Lower lobe of right lung (tissue), 2 donors: Measurements from ENCODE around the gene GPT2. TPM values are rescaled to one million over a fixed set of nuclear protein-coding genes. Genes with fewer than 3 reads are reported as not detected.

Experiments used
- ATAC-seq, 2 donors: fragments of 200-7000 bp; cut with Tn5 transposase; one replicate each; pipeline ENCODE4 v1.9.1; 2020 to 2022; ENCODE audit warnings: mild to moderate bottlenecking in 2 of 2, moderate library complexity in 2 of 2
- DNase-seq: peaks from one replicate; pipeline ENCODE4 v3.0.0-alpha.2; 2020
- H3K27ac ChIP-seq: fragments of 200-600 bp; one replicate; pipeline ENCODE4 v1.8.0; 2022
- H3K27me3 ChIP-seq: fragments of 200-600 bp; one replicate; pipeline ENCODE4 v1.8.0; 2022; ENCODE audit warnings: low read depth
- H3K36me3 ChIP-seq: fragments of 200-600 bp; one replicate; pipeline ENCODE4 v1.8.0; 2022; ENCODE audit warnings: mild to moderate bottlenecking
- H3K4me1 ChIP-seq: fragments of 200-600 bp; one replicate; pipeline ENCODE4 v1.8.0; 2022
- H3K4me3 ChIP-seq: fragments of 200-600 bp; one replicate; pipeline ENCODE4 v1.8.0; 2022; ENCODE audit warnings: mild to moderate bottlenecking
- H3K9me3 ChIP-seq: fragments of 200-600 bp; one replicate; pipeline ENCODE4 v1.8.0; 2022
- intact Hi-C: fragments of 100-400 bp; cut with DNase I; formaldehyde crosslinking; loops from one replicate; pipeline ENCODE4 v1.11.0; 2022
- total RNA-seq: library from RNA; stranded (reverse); fragmentation: NEBNext Ultra II Directional; extraction: Animal tissue kit (Norgen Biotek cat#: 25700); gene quantifications from one replicate; pipeline ENCODE4 v1.2.1, GENCODE V29; 2021
- TF ChIP-seq, protein P1 (sequence below): fragments of 200-600 bp; IDR thresholded peaks from one replicate; pipeline ENCODE4 v1.8.0; 2022; ENCODE audit warnings: antibody characterized with exemption, mild to moderate bottlenecking
- donor health status: DM: no; HTN: yes; CAD: no; lungs with severe emphysema.

The GPT2 gene
- total RNA-seq, 1 donor from 2014 or later, result 4.8 TPM

DNA sequence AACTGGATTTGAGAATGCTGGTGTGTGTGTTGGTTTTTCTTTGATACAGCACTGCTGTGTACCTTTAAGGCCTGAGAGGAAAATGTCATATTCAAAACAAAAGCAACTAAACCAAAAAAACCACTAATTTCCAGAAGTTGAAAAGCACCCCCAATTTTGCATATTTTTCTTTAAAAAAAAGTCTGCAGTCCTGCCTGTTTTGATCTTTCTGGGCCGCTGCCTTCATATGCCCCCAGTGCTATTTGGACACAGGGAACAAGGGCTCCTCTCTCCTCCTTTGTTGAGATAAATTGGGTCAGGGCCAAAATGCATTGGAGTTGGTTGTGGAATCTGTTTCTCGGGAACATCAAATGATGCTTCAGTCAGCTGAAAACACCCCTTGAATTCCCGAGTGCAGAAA, 26.9 kb downstream of the GPT2 start:
- no peak overlapping the region for H3K27ac ChIP-seq

DNA sequence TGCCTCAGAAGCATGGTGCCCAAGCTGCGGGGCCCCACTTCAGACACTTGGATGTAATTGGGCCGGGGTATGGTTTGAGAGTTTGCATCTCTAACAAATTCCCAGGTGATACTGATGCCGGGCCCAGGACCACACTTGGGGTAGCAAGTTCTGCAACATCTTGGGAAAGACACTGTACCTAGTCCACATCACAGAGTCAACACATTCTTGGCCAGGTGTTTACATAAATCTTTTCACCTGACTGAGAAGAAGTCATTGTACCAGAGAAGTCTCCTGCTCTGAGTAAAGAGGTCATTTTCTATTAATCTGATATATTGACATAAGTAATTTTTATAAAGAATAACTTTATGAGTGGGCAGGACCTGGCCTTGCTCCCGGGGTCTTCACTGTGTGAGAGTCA, 27.5 kb downstream of the GPT2 start:
- no peaks in the 10 kb centered on the region for H3K4me1 ChIP-seq
- no peak overlapping the region for H3K27ac ChIP-seq
- no peak overlapping the region for H3K4me3 ChIP-seq
- intact Hi-C loops, result no loop called here
- H3K36me3 ChIP-seq, result no peaks in the 10 kb centered on the region
- no peaks in the 10 kb centered on the region for H3K9me3 ChIP-seq
- no peak for DNase-seq
- no peak for ATAC-seq
- no peaks in the 10 kb centered on the region for H3K27me3 ChIP-seq
- TF ChIP-seq, protein P1, sequence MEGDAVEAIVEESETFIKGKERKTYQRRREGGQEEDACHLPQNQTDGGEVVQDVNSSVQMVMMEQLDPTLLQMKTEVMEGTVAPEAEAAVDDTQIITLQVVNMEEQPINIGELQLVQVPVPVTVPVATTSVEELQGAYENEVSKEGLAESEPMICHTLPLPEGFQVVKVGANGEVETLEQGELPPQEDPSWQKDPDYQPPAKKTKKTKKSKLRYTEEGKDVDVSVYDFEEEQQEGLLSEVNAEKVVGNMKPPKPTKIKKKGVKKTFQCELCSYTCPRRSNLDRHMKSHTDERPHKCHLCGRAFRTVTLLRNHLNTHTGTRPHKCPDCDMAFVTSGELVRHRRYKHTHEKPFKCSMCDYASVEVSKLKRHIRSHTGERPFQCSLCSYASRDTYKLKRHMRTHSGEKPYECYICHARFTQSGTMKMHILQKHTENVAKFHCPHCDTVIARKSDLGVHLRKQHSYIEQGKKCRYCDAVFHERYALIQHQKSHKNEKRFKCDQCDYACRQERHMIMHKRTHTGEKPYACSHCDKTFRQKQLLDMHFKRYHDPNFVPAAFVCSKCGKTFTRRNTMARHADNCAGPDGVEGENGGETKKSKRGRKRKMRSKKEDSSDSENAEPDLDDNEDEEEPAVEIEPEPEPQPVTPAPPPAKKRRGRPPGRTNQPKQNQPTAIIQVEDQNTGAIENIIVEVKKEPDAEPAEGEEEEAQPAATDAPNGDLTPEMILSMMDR, result no peak

More for the DNA sequence above, 26.9 kb downstream of the GPT2 start:
- DNase-seq, result no peak
- no peak for ATAC-seq
- TF ChIP-seq, protein P1, result no peak
- H3K4me1 ChIP-seq, result no peaks in the 10 kb centered on the region
- intact Hi-C loops, result no loop called here
- H3K4me3 ChIP-seq, result no peak overlapping the region
- no peaks in the 10 kb centered on the region for H3K36me3 ChIP-seq
- H3K27me3 ChIP-seq, result no peaks in the 10 kb centered on the region
- no peaks in the 10 kb centered on the region for H3K9me3 ChIP-seq

DNA sequence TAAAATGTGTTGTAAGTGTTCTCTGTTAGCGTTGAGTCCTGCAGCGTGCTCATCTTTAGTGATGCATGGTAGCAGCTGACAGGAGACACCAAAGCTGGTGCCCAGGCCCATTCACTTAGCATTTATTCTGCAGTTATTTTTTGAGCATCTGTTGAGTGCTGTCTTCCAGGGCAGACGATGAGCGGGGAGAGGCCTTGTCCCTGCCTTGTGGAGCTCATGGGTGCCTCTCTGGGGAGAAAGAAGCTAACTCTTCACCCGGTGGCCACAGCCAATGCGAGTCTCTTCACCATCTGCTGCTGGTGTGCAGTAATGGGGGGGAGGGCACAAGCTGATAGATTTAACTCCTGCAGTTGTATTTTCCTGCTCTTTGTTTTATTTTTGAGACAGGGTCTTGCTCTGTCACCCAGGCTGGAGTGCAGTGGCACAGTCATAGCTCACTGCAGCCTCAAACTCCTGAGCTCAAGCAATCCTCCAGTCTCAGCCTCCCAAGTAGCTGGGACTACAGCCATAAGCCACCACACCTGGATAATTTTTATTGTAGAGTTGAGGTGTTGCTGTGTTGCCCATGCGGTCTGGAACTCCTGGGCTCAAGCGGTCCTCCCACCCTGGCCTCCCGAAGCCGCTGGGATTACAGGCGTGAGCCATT, 30.5 kb downstream of the GPT2 start:
- intact Hi-C loops, result no loop called here
- Histone ChIP-seq H3K36me3 (no peaks in the 10 kb centered on the region), H3K27me3 (no peaks in the 10 kb centered on the region), H3K4me3 (no peak overlapping the region), H3K4me1 (no peaks in the 10 kb centered on the region), H3K9me3 (no peaks in the 10 kb centered on the region), H3K27ac (no peak overlapping the region)
- TF ChIP-seq, protein P1, result no peak
- ATAC-seq, result no peak
- no peak for DNase-seq

DNA sequence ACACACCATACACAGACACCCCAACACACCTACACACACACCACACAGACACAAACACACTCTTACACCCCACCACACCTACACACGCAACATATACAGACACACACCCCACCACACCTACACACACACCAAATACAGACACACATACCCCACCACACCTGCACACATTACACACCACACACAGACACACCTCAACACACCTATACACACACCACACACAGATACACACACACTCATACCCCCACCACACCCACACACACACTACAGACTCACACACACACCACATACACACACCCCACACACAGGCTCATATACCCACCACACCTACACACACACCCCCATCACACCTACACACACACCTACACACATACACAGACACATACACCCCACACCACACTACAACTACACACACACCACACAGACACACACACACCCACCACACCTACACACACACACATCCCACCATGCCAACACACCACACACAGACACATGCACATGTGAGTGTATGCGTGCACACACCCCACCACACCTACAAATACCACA, 31.4 kb downstream of the GPT2 start:
- ATAC-seq (no peak), DNase-seq (no peak)
- Histone ChIP-seq H3K36me3 (no peaks in the 10 kb centered on the region), H3K9me3 (no peaks in the 10 kb centered on the region), H3K4me3 (no peak overlapping the region), H3K4me1 (no peaks in the 10 kb centered on the region), H3K27me3 (no peaks in the 10 kb centered on the region), H3K27ac (no peak overlapping the region)
- TF ChIP-seq, protein P1, result no peak
- intact Hi-C loops, result no loop called here

DNA sequence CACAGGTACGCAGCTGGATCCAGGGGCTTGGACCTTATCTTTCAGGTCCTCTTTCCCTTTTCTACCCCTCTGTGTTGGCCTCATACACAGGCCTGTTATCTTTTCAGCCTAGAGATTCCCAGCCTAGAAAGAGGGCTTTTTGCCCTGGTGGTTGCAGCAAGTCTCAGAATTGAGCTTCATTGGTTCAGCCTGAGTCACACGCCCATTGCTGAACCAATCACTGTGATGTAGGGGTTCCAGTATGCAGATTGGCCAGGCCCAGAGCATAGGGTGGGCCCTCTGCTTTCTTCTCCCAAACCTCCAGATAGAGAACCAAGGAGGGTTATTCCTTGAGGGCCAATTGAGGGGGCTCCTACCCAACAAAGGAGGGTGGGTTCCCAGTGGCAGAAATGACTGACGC, 32.8 kb downstream of the GPT2 start:
- no peak overlapping the region for H3K27ac ChIP-seq
- DNase-seq (no peak), ATAC-seq (no peak)
- H3K4me1 ChIP-seq, result no peaks in the 10 kb centered on the region
- H3K4me3 ChIP-seq, result no peak overlapping the region
- no peaks in the 10 kb centered on the region for H3K9me3 ChIP-seq
- intact Hi-C loops, result no loop called here
- H3K27me3 ChIP-seq, result no peaks in the 10 kb centered on the region
- H3K36me3 ChIP-seq, result no peaks in the 10 kb centered on the region
- TF ChIP-seq, protein P1, result no peak
